Measurements from ENCODE around the gene ZNFX1.

DNA sequence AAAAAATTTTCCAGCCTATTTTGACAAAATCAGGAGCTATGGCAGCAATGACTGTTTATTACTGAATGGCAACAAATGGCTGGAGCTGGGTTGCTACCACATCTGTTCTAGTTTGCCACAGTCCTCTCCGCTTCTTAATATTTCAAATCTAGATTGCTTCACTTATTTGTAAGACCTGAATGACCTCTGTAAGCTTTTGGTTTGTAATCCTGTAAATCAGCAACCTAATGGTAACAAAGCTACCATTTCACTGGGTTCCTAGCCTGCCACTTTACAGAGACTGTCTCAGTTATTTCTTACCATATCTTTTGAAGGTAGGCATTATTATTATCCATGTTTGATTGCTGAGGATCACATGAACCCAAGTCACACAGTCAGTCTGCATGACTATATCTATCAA, 15.4 kb downstream of the ZNFX1 start:
- TF ChIP-seq GATA3 (IDR thresholded peaks at IDR 0.05; ENCODE audit: low read depth, low read length) (no peak), GATA2 (IDR thresholded peaks at IDR 0.05; ENCODE audit: low read depth, low read length) (no peak)
